GM18909 (cell line): Measurements from ENCODE around the gene NKD2.
"Not testable (repeated sequence)": the region's sequence is repeated elsewhere in the genome, so short reads cannot be mapped to it uniquely, and the experiment has no call there.

ENCODE experiments used
- ATAC-seq: cut with Tn5 transposase; IDR thresholded peaks from one replicate; pipeline ENCODE4 v1.9.1; 2021; ENCODE audit warnings: mild to moderate bottlenecking; ENCODE audit not compliant: unreplicated experiment, poor library complexity

Gene NKD2

GRCh38 chr5:1008451-1009358 lies at the start of gene NKD2:
Gene NKD2, plus strand, starts transcription at chr5:1008802. Its CDS starts 256 bp downstream, at chr5:1009058.
- no peak for ATAC-seq

GRCh38 chr5:959581-960531 lies 48.7 kb upstream of the NKD2 start:
- ATAC-seq, result no peak

- ATAC-seq, result no peak
These were observed 48.1 kb upstream of the NKD2 start for GRCh38 chr5:960551-960950.

DNA sequence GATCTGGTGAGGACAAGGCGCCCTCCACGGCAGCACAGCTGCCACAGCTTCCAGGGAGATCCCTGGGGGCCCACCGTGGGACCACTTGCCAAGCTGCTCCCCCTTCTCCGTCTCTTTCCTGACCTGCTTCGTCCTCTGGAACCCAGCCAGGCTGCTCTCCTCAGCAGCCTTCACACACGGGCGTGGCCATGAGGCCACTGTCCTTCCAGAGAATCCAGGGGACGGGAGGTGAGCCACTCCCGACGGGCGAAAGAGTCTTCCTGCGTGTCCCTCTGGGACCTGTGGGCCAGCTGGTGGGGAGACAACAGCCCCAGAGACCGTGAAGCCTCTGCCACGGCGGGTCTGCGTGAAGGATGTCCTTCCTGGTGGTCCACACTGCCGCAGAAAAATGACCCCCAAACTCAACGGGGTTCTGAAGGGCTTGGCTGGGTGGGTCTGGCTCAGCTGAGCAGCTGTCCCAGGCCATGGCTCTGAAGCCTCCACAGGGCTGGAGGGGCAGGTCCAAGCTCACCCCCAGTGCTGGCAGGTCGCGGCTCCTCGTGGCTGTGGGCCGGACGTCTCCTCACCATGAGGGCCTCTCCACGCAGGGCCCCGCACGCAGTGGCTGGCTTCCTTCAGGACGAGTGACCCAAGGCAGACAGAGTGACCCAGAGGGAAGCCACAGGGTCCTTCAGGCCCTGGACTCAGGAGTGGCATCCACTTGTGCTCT lies 47.4 kb upstream of the NKD2 start:
- ATAC-seq, result no peak

DNA sequence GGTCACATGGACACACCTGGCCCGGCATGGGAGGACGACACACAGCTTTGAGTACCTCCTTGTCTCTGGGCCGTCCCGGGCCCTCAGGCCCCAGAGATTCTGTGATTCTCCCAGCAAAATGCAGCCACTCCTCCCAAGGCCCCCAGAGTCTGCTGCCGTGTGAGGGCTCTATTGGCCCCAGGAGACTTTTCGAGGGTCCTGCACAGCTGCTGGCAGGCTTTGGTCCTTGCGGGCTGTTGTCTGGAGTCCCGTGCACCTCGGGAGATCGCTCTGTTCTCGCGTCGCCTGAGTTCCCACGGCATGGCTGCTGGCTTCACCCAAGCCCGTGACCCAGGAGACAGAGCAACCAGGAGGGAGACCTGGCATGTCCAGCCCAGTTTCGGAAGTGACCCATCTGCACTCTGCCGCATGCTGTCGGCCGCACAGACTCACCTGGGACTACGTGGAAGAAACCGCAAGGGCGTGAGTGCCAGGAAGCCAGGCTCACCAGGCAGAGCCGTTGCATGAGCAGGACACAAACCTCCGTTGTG lies 46.8 kb upstream of the NKD2 start:
- ATAC-seq, result no peak

- ATAC-seq, result no peak
These were observed 46.2 kb upstream of the NKD2 start for GRCh38 chr5:962386-962785.

DNA sequence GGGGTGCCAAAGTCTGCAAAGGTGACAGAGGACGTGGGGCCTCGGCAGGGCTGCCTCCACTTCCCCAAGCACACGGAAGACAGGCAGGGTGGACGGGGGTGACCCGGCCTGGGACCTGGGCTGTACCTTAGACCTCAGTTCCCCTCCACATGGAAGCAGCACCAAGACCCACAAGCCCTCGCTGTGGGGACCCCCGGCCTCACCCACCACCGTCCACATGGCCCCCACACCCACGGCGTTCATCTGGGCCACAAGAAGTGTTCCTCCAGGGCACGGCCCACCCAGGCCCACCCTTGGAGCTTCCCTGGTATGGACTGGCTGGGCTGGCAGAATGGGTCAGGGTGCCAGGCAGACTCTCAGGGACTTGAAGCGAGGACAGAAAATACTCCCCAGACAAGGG lies 45.8 kb upstream of the NKD2 start:
- no peak for ATAC-seq

GRCh38 chr5:963310-963672 lies 45.3 kb upstream of the NKD2 start:
- no peak for ATAC-seq

DNA sequence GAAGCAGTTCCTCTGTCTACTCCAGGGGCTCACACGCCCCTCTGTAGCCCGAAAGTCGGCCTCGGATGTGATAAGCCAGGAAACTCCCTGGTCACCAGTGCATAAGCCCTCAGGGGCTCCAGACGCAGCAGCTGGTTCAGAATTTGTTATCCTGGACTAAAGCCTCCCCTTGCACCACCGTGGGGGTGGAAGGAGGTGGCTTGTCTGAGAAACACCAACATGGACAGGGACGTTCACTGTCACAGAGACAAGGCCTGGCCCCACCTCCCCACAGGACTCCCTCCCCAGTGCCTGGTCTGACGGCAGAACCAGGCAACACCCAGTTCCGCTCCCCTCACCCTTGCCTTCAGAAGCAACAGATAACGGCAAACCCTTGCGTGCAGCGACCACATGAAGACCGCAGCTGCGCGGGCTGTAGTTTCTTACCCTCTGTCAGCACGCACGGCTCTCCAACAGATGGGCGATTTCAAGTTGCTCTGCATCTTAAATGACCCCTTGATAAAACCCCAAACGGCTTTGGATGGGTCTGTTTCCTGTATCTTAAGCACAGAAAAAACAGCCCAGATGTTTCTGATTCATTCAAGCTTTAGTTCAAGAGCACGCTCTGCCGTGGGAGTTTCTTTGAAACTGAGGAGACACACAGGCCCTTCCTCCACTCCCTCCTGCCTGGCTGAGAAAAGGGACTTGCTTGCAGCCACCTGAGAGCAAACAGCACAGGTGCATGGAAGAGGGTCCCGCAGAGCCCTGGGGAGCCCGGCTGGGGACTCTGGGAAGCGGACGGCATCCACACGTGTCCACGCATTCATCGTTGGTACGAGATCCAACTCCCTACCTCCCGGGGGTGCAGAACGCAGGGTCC lies 44.7 kb upstream of the NKD2 start:
- ATAC-seq, result peak; percentile 88

- no peak for ATAC-seq
These were observed 43.8 kb upstream of the NKD2 start for GRCh38 chr5:964821-965220.

DNA sequence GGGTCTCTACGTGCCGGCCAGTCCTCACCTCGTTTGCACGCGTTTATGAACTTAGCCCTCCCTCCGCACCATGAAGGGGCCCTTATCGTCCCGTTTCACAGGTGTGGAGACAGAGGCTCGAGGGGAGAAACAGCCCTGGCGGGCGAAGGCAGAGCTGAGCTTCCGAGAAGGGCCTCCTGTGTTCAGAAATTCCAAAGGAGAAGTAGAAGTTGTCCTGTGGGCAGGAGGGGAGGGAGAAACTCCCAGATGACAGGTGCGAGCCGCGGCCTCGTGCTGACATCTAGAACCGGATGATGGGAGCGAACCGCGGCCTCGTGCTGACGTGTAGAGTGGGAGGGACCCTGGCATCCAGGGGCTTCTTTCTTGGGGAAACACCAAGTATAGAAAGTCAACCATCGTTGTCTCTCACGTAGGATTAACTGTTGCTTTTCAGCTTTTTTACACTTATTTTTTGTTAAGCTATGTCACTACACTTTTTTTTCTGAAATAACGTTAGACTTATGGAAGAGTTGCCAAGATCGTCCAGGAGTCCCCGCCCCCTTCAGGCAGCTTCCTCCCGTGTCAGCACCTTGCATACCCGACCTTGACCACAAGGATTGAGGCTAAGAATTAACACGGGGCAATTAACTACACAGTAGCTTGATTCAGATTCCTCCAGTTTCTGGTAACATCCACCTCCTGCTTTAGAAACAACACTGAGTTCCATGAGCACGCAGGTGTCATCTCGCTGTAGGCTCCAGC lies 42.8 kb upstream of the NKD2 start:
- no peak for ATAC-seq

GRCh38 chr5:966345-966710 lies 42.3 kb upstream of the NKD2 start:
- no peak for ATAC-seq

- no peak for ATAC-seq
These were observed 41.7 kb upstream of the NKD2 start for GRCh38 chr5:966941-967340.

- no peak for ATAC-seq
These were observed 39.7 kb upstream of the NKD2 start for GRCh38 chr5:968881-969280.

DNA sequence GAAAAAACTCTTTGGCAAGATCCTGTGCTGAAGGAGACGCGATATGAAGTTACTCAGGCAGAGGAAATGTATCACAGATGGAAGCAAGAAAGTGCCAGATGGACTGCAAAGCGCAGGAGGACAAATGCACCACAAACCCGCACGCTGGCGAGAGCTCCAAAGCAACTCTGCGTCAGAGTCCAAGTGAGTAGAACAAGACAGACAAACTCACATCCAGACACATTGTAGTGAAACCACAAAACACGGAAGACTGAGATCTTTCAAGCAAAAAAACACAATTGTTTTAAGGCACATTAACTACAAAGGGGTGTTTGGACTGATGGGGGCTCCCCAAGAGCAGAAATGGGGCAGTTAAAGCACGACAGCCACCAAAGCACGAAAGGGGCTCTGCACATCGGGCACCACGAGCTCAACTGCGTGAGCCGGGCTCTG lies 39.2 kb upstream of the NKD2 start:
- no peak for ATAC-seq

DNA sequence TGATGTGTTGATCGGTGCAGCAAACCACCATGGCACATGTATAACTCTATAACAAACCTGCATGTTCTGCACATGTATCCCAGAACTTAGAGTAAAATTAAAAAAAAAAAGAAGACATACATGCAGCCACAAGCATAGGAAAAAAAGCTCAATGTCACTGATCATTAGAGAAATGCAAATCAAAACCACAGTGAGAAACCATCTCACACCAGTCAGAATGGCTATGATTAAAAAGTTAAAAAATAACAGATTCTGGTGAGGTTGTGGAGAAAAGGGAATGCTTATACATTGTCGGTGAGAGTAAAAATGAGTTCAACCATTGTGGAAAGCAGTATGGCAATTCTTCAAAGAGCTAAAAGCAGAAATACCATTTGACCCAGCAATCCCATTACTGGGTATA lies 36.0 kb upstream of the NKD2 start:
- not testable (repeated sequence) for ATAC-seq

GRCh38 chr5:976849-977751 lies 31.5 kb upstream of the NKD2 start:
- ATAC-seq, result no peak

DNA sequence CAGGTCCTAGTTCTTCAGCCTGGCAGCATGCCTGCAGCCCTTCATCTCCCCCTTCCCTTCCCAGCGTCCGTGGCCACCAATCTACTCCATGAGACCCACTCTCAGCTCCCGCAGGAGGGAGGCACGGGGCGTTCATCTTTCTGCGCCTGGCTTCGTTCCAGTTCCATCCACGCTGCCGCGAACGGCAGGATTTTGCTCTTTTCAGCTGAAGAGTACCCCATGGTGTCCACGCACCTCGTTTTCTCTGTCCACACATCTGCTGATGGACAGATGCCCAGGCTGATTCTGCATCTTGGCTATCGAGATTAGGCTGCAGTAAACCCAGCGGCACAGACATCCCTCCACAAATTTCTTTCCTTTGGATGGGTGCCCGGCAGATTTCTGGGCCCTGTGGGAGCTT lies 30.5 kb upstream of the NKD2 start:
- no peak for ATAC-seq
